Heart right ventricle (tissue), 16 donors: ENCODE results near the gene NLRC5. TPM values are rescaled to one million over a fixed set of nuclear protein-coding genes. Genes with fewer than 3 reads are reported as not detected.
A peak's percentile ranks its signal among the peaks of the same experiment; 100 is the strongest.

ENCODE experiments used
- ATAC-seq, 8 donors: fragments of 200-7000 bp; cut with Tn5 transposase; one replicate each; pipeline ENCODE4 v1.9.1; 2020; ENCODE audit warnings: mild to moderate bottlenecking in 8 of 8, moderate library complexity in 8 of 8, moderate number of reproducible peaks in 1 of 8
- DNase-seq, 2 donors: peaks; one replicate each; pipeline ENCODE4 v3.0.0-alpha.2; 2020
- H3K27ac ChIP-seq, 10 donors: fragments of 200-600 bp; sonication (generic) in 2 of 10; one replicate each; pipeline versions ENCODE4 v1.5.0 to v1.8.0; 2020 to 2022; ENCODE audit warnings: mild to moderate bottlenecking in 3 of 10
- H3K27me3 ChIP-seq, 7 donors: fragments of 200-600 bp; one replicate each; pipeline ENCODE4 v1.8.0; 2021 to 2022; ENCODE audit warnings: mild to moderate bottlenecking in 2 of 7
- H3K36me3 ChIP-seq, 9 donors: fragments of 200-600 bp; sonication (generic) in 1 of 9; one replicate each; pipeline versions ENCODE4 v1.5.0 to v1.8.0; 2020 to 2022; ENCODE audit warnings: mild to moderate bottlenecking in 2 of 9
- H3K4me1 ChIP-seq, 9 donors: fragments of 200-600 bp; sonication (generic) in 1 of 9; one replicate each; pipeline versions ENCODE4 v1.5.0 to v1.8.0; 2020 to 2022; ENCODE audit warnings: mild to moderate bottlenecking in 4 of 9
- H3K4me3 ChIP-seq, 10 donors: fragments of 200-600 bp; sonication (generic) in 2 of 10; one replicate each; pipeline versions ENCODE4 v1.5.0 to v1.8.0; 2020 to 2022; ENCODE audit warnings: mild to moderate bottlenecking in 7 of 10, moderate library complexity in 2 of 10
- H3K9me3 ChIP-seq, 11 donors: fragments of 200-600 bp in 10 of 11; sonication (generic) in 2 of 11; one replicate each; pipeline versions ENCODE4 v1.5.0 to v1.8.0; 2013 to 2022; ENCODE audit warnings: mild to moderate bottlenecking in 2 of 11, control low read depth in 1 of 11, moderate library complexity in 1 of 11
- WGBS, 2 donors: extraction: QIAGEN DNeasy Blood & Tissue Kit; methylation state at CpG; one replicate each; pipeline ENCODE4 v1.1.7; 2013; ENCODE audit warnings: inconsistent platforms in 1 of 2; 5-methylcytosine and 5-hydroxymethylcytosine counted together
- intact Hi-C, 10 donors: fragments of 100-400 bp; cut with DNase I; formaldehyde crosslinking; loops; one replicate each; pipeline versions ENCODE4 v1.11.1 to v1.14.2; 2022
- polyA plus RNA-seq, 2 donors: library from polyadenylated mRNA; stranded (reverse); fragments of 200-250 nt; gene quantifications; one replicate each; pipeline ENCODE4 v1.2.3, GENCODE V29; 2013
- total RNA-seq, 10 donors: library from RNA; stranded (reverse); fragmentation: NEBNext Ultra II Directional in 3 of 10; extraction: Animal tissue kit (Norgen Biotek cat#: 25700) in 3 of 10; gene quantifications; one replicate each; pipeline versions ENCODE4 v1.2.1 to v1.2.4, GENCODE V29; 2021 to 2023
- TF ChIP-seq, protein P1 (sequence below), 9 donors: fragments of 200-600 bp; sonication (generic) in 2 of 9; IDR thresholded peaks; one replicate each; pipeline versions ENCODE4 v1.5.0 to v1.8.0; 2021 to 2022; ENCODE audit warnings: antibody characterized with exemption in 9 of 9, mild to moderate bottlenecking in 5 of 9, moderate library complexity in 1 of 9
- donor health status: Arrhythmogenic right ventricular cardiomyopathy.
- donor health status: ischemic (EF 13 %, LVEDD 7.1; RV severe dilation, severe dysfunction).
- donor health status: healthy with polysubstance abuse.
- donor health status: DM: no; HTN: yes; CAD: no.
- donor health status: DM: no; HTN: no; CAD: no.
- donor health status: ischemic (EF 25% LVEDD 6.9; RV normal size, moderate dysfunction).
- donor health status: ischemic (EF 25% LVEDD 5.7; RV mildly dilated, moderate dysfunction).
- donor health status: healthy.
- donor health status: DM: yes; HTN: yes; CAD: no.
- donor health status: Ischemic cardiomyopathy.
- donor health status: ischemic (EF 35%, LVEDD 5.7; RV mildly dilated, moderate dysfunction).
- donor health status: nonischemic (EF 11% LVEDD 7.7; RV severe dilation, severe dysfunction).
- donor health status: DM: yes; HTN: yes; CAD: no.
- donor health status: PGD.
- donor health status: ischemic (EF 29% LVEDD 5.4; RV normal size, mild dysfunction).
- donor health status: nonischemic (EF 23%, LVEDD 6.1; RV moderate dilation, normal function).

The NLRC5 gene
- total and polyA plus RNA-seq, 12 donors, result 6.2 to 49.6 (median 13.5) TPM

DNA sequence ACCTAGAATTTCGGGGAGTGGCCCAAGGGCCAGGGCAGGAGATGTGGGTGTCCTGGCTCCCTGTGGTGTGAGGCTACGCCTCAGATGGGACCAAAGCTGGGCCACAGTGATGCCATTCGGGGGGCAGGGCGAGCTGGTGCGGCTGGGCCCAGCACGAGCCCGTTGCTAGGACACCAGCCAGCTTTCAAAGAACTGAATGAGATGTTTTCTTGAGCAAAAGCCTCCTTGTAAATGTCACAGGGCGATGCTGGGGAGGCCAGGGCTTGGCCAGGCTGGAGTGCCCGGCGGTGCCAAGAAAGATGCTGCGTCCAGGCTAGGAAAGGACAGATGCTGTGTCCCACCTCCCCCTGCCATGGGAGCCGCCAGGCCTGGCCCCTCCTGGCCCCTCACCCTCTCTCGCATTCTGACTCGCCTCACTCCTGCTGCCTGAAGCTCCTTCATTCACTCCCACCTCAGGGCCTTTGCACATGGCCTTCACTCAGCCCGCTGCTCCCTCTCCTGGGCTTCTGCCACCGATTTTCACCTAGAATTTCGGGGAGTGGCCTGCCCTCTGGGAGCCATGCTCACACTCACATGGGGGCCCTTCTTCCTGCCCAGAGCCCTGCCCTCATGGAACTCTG lies 142.1 kb downstream of the NLRC5 start:
- Histone ChIP-seq H3K36me3 (peaks cover 0 to 43% (median 0%) of the 10 kb centered on the region in 9 donors), H3K4me1 (peaks cover 0 to 5% (median 0%) of the 10 kb centered on the region in 9 donors), H3K27ac (peak overlapping the region in 1 of 10 donors; percentile 18), H3K27me3 (no peaks in the 10 kb centered on the region), H3K9me3 (no peaks in the 10 kb centered on the region), H3K4me3 (no peak overlapping the region)
- TF ChIP-seq, protein P1, sequence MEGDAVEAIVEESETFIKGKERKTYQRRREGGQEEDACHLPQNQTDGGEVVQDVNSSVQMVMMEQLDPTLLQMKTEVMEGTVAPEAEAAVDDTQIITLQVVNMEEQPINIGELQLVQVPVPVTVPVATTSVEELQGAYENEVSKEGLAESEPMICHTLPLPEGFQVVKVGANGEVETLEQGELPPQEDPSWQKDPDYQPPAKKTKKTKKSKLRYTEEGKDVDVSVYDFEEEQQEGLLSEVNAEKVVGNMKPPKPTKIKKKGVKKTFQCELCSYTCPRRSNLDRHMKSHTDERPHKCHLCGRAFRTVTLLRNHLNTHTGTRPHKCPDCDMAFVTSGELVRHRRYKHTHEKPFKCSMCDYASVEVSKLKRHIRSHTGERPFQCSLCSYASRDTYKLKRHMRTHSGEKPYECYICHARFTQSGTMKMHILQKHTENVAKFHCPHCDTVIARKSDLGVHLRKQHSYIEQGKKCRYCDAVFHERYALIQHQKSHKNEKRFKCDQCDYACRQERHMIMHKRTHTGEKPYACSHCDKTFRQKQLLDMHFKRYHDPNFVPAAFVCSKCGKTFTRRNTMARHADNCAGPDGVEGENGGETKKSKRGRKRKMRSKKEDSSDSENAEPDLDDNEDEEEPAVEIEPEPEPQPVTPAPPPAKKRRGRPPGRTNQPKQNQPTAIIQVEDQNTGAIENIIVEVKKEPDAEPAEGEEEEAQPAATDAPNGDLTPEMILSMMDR (IDR thresholded peaks at IDR 0.05), result no peak
- intact Hi-C loops, result no loop called here
- ATAC-seq, result no peak
- 82 to 88% methylated on average over 17 of the region's 17 CpGs for WGBS, 2 donors
- DNase-seq, result no peak

DNA sequence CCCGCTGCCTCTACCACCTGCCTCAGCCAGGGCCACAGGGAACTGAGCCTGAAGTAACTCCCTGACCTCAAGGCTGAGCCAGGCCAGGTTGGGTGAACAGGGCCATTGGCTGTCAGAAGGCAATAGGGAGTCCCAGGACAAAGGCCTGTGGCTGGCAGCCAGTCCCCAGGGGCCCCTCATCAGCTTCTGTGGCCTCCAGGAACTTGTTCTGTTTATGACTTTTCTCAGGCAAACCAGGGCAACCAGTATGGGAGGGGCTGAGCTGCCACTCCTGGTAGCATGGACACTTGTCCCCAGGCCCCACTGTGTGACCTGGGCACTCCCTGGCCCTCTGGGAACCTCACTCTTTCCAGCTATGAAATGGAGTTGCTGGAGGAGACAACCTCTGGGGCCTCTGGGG lies 143.1 kb downstream of the NLRC5 start:
- ATAC-seq, result no peak
- 90 to 97% methylated on average over 1 of the region's 1 CpG for WGBS, 2 donors
- TF ChIP-seq, protein P1 (IDR thresholded peaks at IDR 0.05), result no peak
- Histone ChIP-seq H3K4me3 (no peak overlapping the region), H3K27me3 (no peaks in the 10 kb centered on the region), H3K4me1 (peaks cover 0 to 5% (median 0%) of the 10 kb centered on the region in 9 donors), H3K36me3 (peaks cover 0 to 40% (median 0%) of the 10 kb centered on the region in 9 donors), H3K9me3 (no peaks in the 10 kb centered on the region), H3K27ac (peak overlapping the region in 1 of 10 donors; percentile 14)
- intact Hi-C loops, result no loop called here
- no peak for DNase-seq

DNA sequence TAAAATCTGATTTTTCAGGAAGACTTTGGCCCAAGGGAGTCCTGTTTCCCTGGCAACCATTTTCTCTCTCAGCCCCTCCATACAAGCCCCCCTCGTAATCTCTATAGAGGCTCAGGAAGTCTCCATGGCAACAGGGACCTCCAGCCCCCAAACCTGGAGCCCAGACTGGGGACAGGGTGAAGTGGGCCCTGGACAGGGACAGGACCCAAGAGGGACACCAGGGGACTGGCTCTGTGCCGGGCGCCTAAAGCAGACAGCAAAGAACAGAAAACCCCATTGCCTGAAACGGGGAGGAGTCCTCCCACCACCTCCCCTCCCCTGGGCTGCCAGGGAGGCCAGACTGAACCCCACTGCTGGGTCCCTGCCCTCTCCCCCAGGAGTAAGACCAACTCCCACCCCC lies 143.7 kb downstream of the NLRC5 start:
- ATAC-seq, result no peak
- intact Hi-C loops, result no loop called here
- Histone ChIP-seq H3K4me3 (no peak overlapping the region), H3K9me3 (no peaks in the 10 kb centered on the region), H3K4me1 (peaks cover 0 to 5% (median 0%) of the 10 kb centered on the region in 9 donors), H3K27ac (peak overlapping the region in 1 of 10 donors; percentile 40), H3K36me3 (peaks cover 0 to 40% (median 0%) of the 10 kb centered on the region in 9 donors), H3K27me3 (no peaks in the 10 kb centered on the region)
- 68 to 80% methylated on average over 4 of the region's 4 CpGs for WGBS, 2 donors
- DNase-seq, result no peak
- TF ChIP-seq, protein P1 (IDR thresholded peaks at IDR 0.05), result no peak

Other genes starting within 250 kb of the NLRC5 start
- not detected for gene SLC12A3, start 124.3 kb upstream of the NLRC5 start, total RNA-seq
- gene SLC12A3, start 124.3 kb upstream of the NLRC5 start, polyA plus RNA-seq, result not detected
- 100 to 1,000 TPM; 107 to 175 (median 128) TPM for gene HERPUD1, start 57.4 kb upstream of the NLRC5 start, total RNA-seq
- gene HERPUD1, start 57.4 kb upstream of the NLRC5 start, polyA plus RNA-seq, result 100 to 1,000 TPM in 1 of 2 donors, 10 to 100 TPM in 1; 29.6 to 151 TPM
- 1 to 10 TPM in 1 of 10 donors, under 1 TPM in 6, not detected in 3; 0.17 to 2.1 (median 0.31) TPM for gene CETP, start 27.6 kb upstream of the NLRC5 start, total RNA-seq
- under 1 TPM; 0.15 to 0.32 TPM for gene CETP, start 27.6 kb upstream of the NLRC5 start, polyA plus RNA-seq
- 10 to 100 TPM in 6 of 10 donors, 1 to 10 TPM in 4; 6.5 to 18.0 (median 10.7) TPM for gene CPNE2, start 103.0 kb downstream of the NLRC5 start, total RNA-seq
- 10 to 100 TPM; 23.5 to 32.1 TPM for gene CPNE2, start 103.0 kb downstream of the NLRC5 start, polyA plus RNA-seq
- gene PSME3IP1, start 196.5 kb downstream of the NLRC5 start, total RNA-seq, result 10 to 100 TPM; 49.6 to 66.8 (median 62.5) TPM
- 10 to 100 TPM; 50.4 to 60.7 TPM for gene PSME3IP1, start 196.5 kb downstream of the NLRC5 start, polyA plus RNA-seq
- 10 to 100 TPM; 14.7 to 21.4 (median 18.5) TPM for gene RSPRY1, start 196.8 kb downstream of the NLRC5 start, total RNA-seq
- 1 to 10 TPM; 6.9 to 9.5 TPM for gene RSPRY1, start 196.8 kb downstream of the NLRC5 start, polyA plus RNA-seq